GM12878 (cell line): Measurements from ENCODE around the gene PDZRN3. TPM values are rescaled to one million over a fixed set of nuclear protein-coding genes. Genes with fewer than 3 reads are reported as not detected.

Experiments used
- ATAC-seq: fragments of 200-7000 bp; cut with Tn5 transposase; 3 replicates; pipeline ENCODE4 v1.9.1; 2020; ENCODE audit warnings: mild to moderate bottlenecking, moderate library complexity
- BruUV-seq: library from RNA; stranded (reverse); fragments of 400-500 nt; replicated peaks from 2 replicates; lab custom pipeline; 2021; lab: Mats Ljungman, UMichigan
- CTCF ChIA-PET: fragments of 300-600 bp; sonication (Branson Sonifier 250); formaldehyde crosslinking; extraction: SDS; loops from one replicate; lab custom pipeline; 2021; ENCODE audit warnings: inconsistent platforms; lab: Yijun Ruan, JAX
- POLR2A ChIA-PET: fragments of 350-600 bp; formaldehyde crosslinking; extraction: SDS; loops from one replicate; lab custom pipeline; 2021; ENCODE audit warnings: inconsistent platforms; lab: Charles Lee
- RAD21 ChIA-PET: fragments of 300-600 bp; sonication (Branson Sonifier 250); formaldehyde crosslinking; loops from one replicate; lab custom pipeline; 2023; ENCODE audit warnings: antibody characterized with exemption; ENCODE audit not compliant: unreplicated experiment; lab: Charles Lee
- SMC1A ChIA-PET: fragments of 300-600 bp; sonication (Branson Sonifier 250); formaldehyde crosslinking; loops from one replicate; lab custom pipeline; 2023; ENCODE audit not compliant: unreplicated experiment, uncharacterized antibody; lab: Charles Lee
- DNase-seq: peaks from one replicate; pipeline ENCODE4 v3.0.0-alpha.2; 2011; ENCODE audit warnings: low read depth, low spot score
- FAIRE-seq: peaks from 3 replicates; lab custom pipeline; 2011; peaks lifted over from hg19 to GRCh38; lab: Jason Lieb, UNC
- H2AFZ ChIP-seq: 2 replicates; pipeline ENCODE4 v1.6.0; 2011; ENCODE audit warnings: low read depth, low read length, control low read depth; ENCODE audit not compliant: control insufficient read depth
- H3K27ac ChIP-seq: 2 replicates; pipeline ENCODE4 v1.5.1; 2011; ENCODE audit warnings: control low read depth; ENCODE audit not compliant: control insufficient read depth, insufficient read depth
- H3K27me3 ChIP-seq, 2 experiments: replicated peaks in 1 of 2; 2 replicates each; pipeline versions ENCODE4 v1.6.0 to v1.6.1; 2011; ENCODE audit warnings: low read length in 1 of 2; ENCODE audit not compliant: control insufficient read depth in 2 of 2, insufficient read depth in 2 of 2
- H3K36me3 ChIP-seq, 2 experiments: 2 replicates each; pipeline ENCODE4 v1.5.1; 2011; ENCODE audit warnings: low read length in 1 of 2; ENCODE audit not compliant: control insufficient read depth in 2 of 2, insufficient read depth in 2 of 2
- H3K4me1 ChIP-seq: 2 replicates; pipeline ENCODE4 v1.6.1; 2011; ENCODE audit warnings: mild to moderate bottlenecking, low read length, moderate library complexity, mixed read lengths; ENCODE audit not compliant: control insufficient read depth, insufficient read depth
- H3K4me2 ChIP-seq: 2 replicates; pipeline ENCODE4 v1.6.0; 2011; ENCODE audit warnings: control low read depth; ENCODE audit not compliant: control insufficient read depth, insufficient read depth
- H3K4me3 ChIP-seq: fragments of 200-600 bp; sonication (generic); 2 replicates; pipeline ENCODE4 v1.5.1; 2016
- H3K79me2 ChIP-seq: 2 replicates; pipeline ENCODE4 v1.6.0; 2011; ENCODE audit warnings: low read length; ENCODE audit not compliant: control insufficient read depth, insufficient read depth
- H3K9ac ChIP-seq: 2 replicates; pipeline ENCODE4 v1.8.0; 2011; ENCODE audit warnings: low read length, control low read depth, mixed read lengths; ENCODE audit not compliant: control insufficient read depth, insufficient read depth
- H3K9me3 ChIP-seq: replicated peaks from 3 replicates; pipeline ENCODE4 v1.5.1; 2011; ENCODE audit warnings: mild to moderate bottlenecking, low read length; ENCODE audit not compliant: control insufficient read depth, insufficient read depth
- H4K20me1 ChIP-seq: 2 replicates; pipeline ENCODE4 v1.6.0; 2011; ENCODE audit not compliant: control insufficient read depth, insufficient read depth
- BHLHE40 ChIP-seq, 2 experiments: fragments of 450-650 bp in 1 of 2; IDR thresholded peaks; 2 replicates each; pipeline ENCODE4 v1.6.1; 2011 to 2017; ENCODE audit warnings: low read depth in 2 of 2, borderline replicate concordance in 1 of 2, improper control_type of control experiment in 1 of 2, low read length in 1 of 2, mild to moderate bottlenecking in 1 of 2
- CBFB ChIP-seq: IDR thresholded peaks from 2 replicates; pipeline ENCODE4 v1.6.1; 2016; ENCODE audit warnings: antibody characterized with exemption, low read depth
- CREB1 ChIP-seq: IDR thresholded peaks from 2 replicates; pipeline ENCODE4 v1.6.1; 2012; ENCODE audit warnings: low read depth, mild to moderate bottlenecking, inconsistent platforms
- EP300 ChIP-seq, 2 experiments: fragments of 150-350 bp in 1 of 2; IDR thresholded peaks; 2 replicates each; pipeline ENCODE4 v1.6.1; 2011 to 2012; ENCODE audit warnings: low read depth in 2 of 2, low read length in 2 of 2, borderline replicate concordance in 1 of 2, improper control_type of control experiment in 1 of 2, inconsistent platforms in 1 of 2; ENCODE audit not compliant: control insufficient read depth in 1 of 2
- HSF1 ChIP-seq: fragments of 150-350 bp; IDR thresholded peaks from 2 replicates; pipeline ENCODE4 v1.6.1; 2014; ENCODE audit warnings: mild to moderate bottlenecking, low read depth, low read length
- MEF2B ChIP-seq: fragments of 450-650 bp; IDR thresholded peaks from 2 replicates; pipeline ENCODE4 v1.6.1; 2018; ENCODE audit warnings: mild to moderate bottlenecking, moderate library complexity; ENCODE audit not compliant: partially characterized antibody, poor library complexity, severe bottlenecking
- MYC ChIP-seq: IDR thresholded peaks from 2 replicates; pipeline ENCODE4 v1.6.1; 2011; ENCODE audit warnings: mild to moderate bottlenecking, low read length, moderate library complexity, inconsistent platforms; ENCODE audit not compliant: insufficient read depth, insufficient replicate concordance, insufficient read length, severe bottlenecking
- NBN ChIP-seq: fragments of 450-650 bp; IDR thresholded peaks from 2 replicates; pipeline ENCODE4 v1.6.1; 2016
- NFIC ChIP-seq: IDR thresholded peaks from 2 replicates; pipeline ENCODE4 v1.6.1; 2012; ENCODE audit warnings: low read depth, mild to moderate bottlenecking, inconsistent platforms, low read length, moderate library complexity
- RAD21 ChIP-seq: IDR thresholded peaks from 2 replicates; pipeline ENCODE4 v1.6.1; 2011; ENCODE audit warnings: mild to moderate bottlenecking, low read depth, low read length, moderate library complexity; ENCODE audit not compliant: insufficient read depth
- RELA ChIP-seq: fragments of 450-650 bp; IDR thresholded peaks from 2 replicates; pipeline ENCODE4 v1.8.0; 2014; ENCODE audit warnings: borderline replicate concordance; ENCODE audit not compliant: partially characterized antibody
- SMARCA5 ChIP-seq: fragments of 450-650 bp; IDR thresholded peaks from 2 replicates; pipeline ENCODE4 v1.6.1; 2017; ENCODE audit warnings: mild to moderate bottlenecking
- SUPT20H ChIP-seq: IDR thresholded peaks from 2 replicates; pipeline ENCODE4 v1.6.1; 2011; ENCODE audit warnings: low read depth, mild to moderate bottlenecking, low read length, moderate library complexity, borderline replicate concordance; ENCODE audit not compliant: control insufficient read depth
- SUZ12 ChIP-seq: fragments of 200-600 bp; sonication (generic); IDR thresholded peaks from one replicate; pipeline ENCODE4 v1.6.1; 2018; ENCODE audit warnings: antibody characterized with exemption, mild to moderate bottlenecking; ENCODE audit not compliant: unreplicated experiment
- WRNIP1 ChIP-seq: IDR thresholded peaks from 2 replicates; pipeline ENCODE4 v1.6.1; 2011; ENCODE audit warnings: low read depth, low read length, improper control_type of control experiment, borderline replicate concordance
- ZNF24 ChIP-seq: fragments of 450-650 bp; IDR thresholded peaks from 2 replicates; pipeline ENCODE4 v1.6.1; 2017; ENCODE audit warnings: antibody characterized with exemption, mild to moderate bottlenecking
- WGBS: methylation state at CpG from one replicate; pipeline ENCODE4 v1.1.6; 2016; ENCODE audit warnings: low lambda C conversion rate; ENCODE audit not compliant: insufficient replicate concordance, insufficient coverage; ENCODE audit errors: missing lambda C conversion rate; 5-methylcytosine and 5-hydroxymethylcytosine counted together
- in situ Hi-C: fragments of 300-500 bp; cut with MboI; formaldehyde crosslinking; loops from 9 replicates; pipeline ENCODE4 v1.14.3; 2018; ENCODE audit warnings: mixed read lengths
- intact Hi-C: fragments of 100-400 bp; cut with micrococcal nuclease; formaldehyde crosslinking; loops from one replicate; pipeline ENCODE4 v1.14.2; 2022; ENCODE audit not compliant: unreplicated experiment
- polyA plus RNA-seq, 11 experiments: library from polyadenylated mRNA; depleted of rRNA in 4 of 11; unstranded in 6 of 11; stranded (reverse) in 5 of 11; fragments of >200 nt; fragmentation: Nextera tagmentation in 4 of 11; fragmentation: Illumina TruSeq in 1 of 11; extraction: Ambion mirVana in 4 of 11; extraction: Trizol in 1 of 11; gene quantifications; 1 replicate in 1 of 11; 2 replicates in 10 of 11; pipeline versions ENCODE4 v1.2.1 to v1.2.3, GENCODE V29; 2011 to 2016; ENCODE audit warnings: inconsistent platforms in 2 of 11, missing spikeins in 2 of 11, low read depth in 1 of 11
- total RNA-seq, 4 experiments: library from RNA; depleted of rRNA in 3 of 4; stranded (reverse); fragments of >200 nt in 3 of 4; fragmentation: Illumina TruSeq in 1 of 4; extraction: Trizol in 1 of 4; gene quantifications; 2 replicates each; pipeline versions ENCODE4 v1.2.1 to v1.2.3, GENCODE V29; 2013 to 2021

Gene PDZRN3
- total and polyA plus RNA-seq, 10 of the 15 experiments (the other 5 are each of a cell fraction or from before 2014, with no cell fraction given): 0.07 to 0.37 (median 0.12) TPM; not detected in 6

- ChIA-PET RAD21 (no interaction called here), POLR2A (no interaction called here), CTCF (no interaction called here), SMC1A (no interaction called here)
- WGBS: 30% methylated on average over 10 of the region's 10 CpGs
- in situ Hi-C loops (no loop called here), intact Hi-C loops (no loop called here)
- Histone ChIP-seq H3K27me3 (no peaks in the 10 kb centered on the region; a peak in 1 of 4 replicates), H3K9ac (no peak overlapping the region), H3K4me3 (no peak overlapping the region), H3K27ac (no peak overlapping the region), H3K36me3 (no peaks in the 10 kb centered on the region), H3K4me2 (no peak overlapping the region), H4K20me1 (no peaks in the 10 kb centered on the region), H2AFZ (no peak overlapping the region), H3K9me3 (no peaks in the 10 kb centered on the region), H3K4me1 (no peaks in the 10 kb centered on the region), H3K79me2 (no peaks in the 10 kb centered on the region)
- TF ChIP-seq NFIC: no peak
- FAIRE-seq (no peak), ATAC-seq (no peak), DNase-seq (no peak)
- BruUV-seq: no TSS peak
These were observed 235.5 kb downstream of the PDZRN3 start for GRCh38 chr3:73389117-73389813.

GRCh38 chr3:73385568-73385967 is 239.2 kb downstream of the PDZRN3 start:
- ChIA-PET RAD21 (no interaction called here), SMC1A (interaction anchor here (0.8 kb wide), 1 partner anchor 29 kb away, joined by 3 read pairs; no protein-coding TSS in a partner anchor), POLR2A (no interaction called here), CTCF (no interaction called here)
- no peak overlapping the region for H3K4me3 ChIP-seq
- FAIRE-seq (no peak), DNase-seq (no peak), ATAC-seq (no peak)
- intact Hi-C loops (no loop called here), in situ Hi-C loops (no loop called here)
- H3K4me2 ChIP-seq: no peak overlapping the region
- H3K27me3 ChIP-seq: no peaks in the 10 kb centered on the region
- H3K27ac ChIP-seq: no peak overlapping the region
- BruUV-seq: no TSS peak
- no peaks in the 10 kb centered on the region for H3K36me3 ChIP-seq
- H3K9me3 ChIP-seq: no peaks in the 10 kb centered on the region; the same call in 2 of the 3 replicates
- H3K9ac ChIP-seq: no peak overlapping the region
- H3K79me2 ChIP-seq: no peaks in the 10 kb centered on the region
- H3K4me1 ChIP-seq: no peaks in the 10 kb centered on the region
- 42% methylated on average over 4 of the region's 4 CpGs for WGBS
- H4K20me1 ChIP-seq: no peaks in the 10 kb centered on the region
- no peak overlapping the region for H2AFZ ChIP-seq
- no peak for TF ChIP-seq SMARCA5
- no peak for TF ChIP-seq RELA
- TF ChIP-seq CREB1: no peak
- TF ChIP-seq SUPT20H: no peak
- no peak for TF ChIP-seq NFIC
- TF ChIP-seq NBN: no peak
- TF ChIP-seq EP300 (IDR thresholded peaks at IDR 0.05; ENCODE audit: borderline replicate concordance in 1 of 2, control insufficient read depth in 1 of 2, low read depth in 2 of 2, low read length in 2 of 2): no peak
- no peak for TF ChIP-seq MEF2B
- no peak for TF ChIP-seq RAD21
- no peak for TF ChIP-seq WRNIP1
- no peak for TF ChIP-seq BHLHE40 (IDR thresholded peaks at IDR 0.05; ENCODE audit: borderline replicate concordance in 1 of 2, low read depth in 2 of 2, low read length in 1 of 2)
- TF ChIP-seq ZNF24: no peak
- no peak for TF ChIP-seq CBFB
- TF ChIP-seq HSF1: no peak
- TF ChIP-seq MYC: no peak
- TF ChIP-seq SUZ12: no peak
